Germinal center (tissue), 1 donor: ENCODE results near the gene LHX2.

Experiments
- DNase-seq: peaks from one replicate; pipeline ENCODE4 v3.0.0; 2012; ENCODE audit warnings: mixed read lengths, low spot score

The LHX2 gene

GRCh38 chr9:124000161-124000783 lies 11.3 kb upstream of the LHX2 start:
- DNase-seq: no peak

DNA sequence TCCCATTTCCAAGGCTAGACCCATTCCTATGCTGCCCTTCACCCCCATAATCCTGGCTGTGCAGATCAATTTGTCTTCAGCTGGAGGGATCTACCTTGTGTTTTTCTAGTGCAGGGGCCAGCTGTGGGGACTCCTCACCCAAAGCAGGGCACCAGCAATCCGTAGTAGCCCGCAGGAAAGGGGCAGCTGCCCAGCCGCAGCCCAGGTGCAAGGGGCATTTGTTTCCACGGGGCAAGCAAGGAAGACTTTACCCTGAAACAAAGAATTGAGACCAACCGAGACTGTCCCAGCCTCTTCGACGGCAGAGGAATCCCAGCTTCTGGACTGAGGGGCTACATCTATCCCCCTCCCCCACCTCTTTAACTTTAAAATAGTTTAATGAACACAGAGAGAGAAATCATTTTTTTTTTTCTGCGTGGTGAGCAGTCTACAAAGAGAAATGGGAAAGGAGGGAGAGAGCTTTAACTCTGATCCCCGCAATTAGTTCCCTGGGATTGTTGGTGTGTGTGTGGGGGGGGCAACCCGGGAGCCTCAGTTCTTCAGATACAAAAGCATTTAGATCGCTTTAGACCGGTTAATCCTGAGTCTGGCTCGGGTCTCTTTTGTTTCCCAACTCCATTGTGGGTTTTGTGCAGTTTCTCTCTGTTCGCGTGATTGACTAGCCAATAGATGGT lies 10.6 kb upstream of the LHX2 start:
- DNase-seq: no peak

- no peak for DNase-seq
These were observed 10.1 kb upstream of the LHX2 start for GRCh38 chr9:124001458-124001799.

DNA sequence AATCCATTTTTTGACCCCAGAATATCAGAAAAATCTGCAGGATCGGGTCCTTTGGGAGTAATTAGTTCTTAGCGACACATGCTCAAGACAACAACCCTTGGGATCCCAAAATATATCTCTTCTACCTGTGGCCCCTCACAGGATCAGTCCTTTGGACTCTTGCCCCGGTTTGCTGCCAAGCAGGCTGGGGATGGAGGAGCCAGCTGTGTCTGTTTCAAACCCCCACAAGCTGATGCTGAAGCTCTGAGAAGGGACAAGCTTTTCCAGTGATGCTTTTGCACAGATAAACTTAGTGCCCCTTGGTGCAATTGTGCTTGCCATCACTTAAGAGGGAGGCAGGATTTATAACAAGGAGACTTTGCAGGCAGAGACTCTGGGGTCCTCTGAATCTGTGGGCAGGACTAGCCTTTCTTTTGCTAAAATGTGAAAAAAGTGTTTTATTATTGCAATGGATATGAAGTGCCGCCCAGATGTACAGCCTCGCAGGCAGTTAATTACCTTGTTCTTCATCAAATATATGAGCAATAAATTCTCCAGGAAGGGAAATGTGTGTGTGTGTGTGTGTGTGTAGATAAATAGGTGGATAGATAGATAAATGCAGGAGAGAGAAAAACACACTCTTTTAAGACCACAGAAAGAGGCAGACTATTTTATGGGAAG lies 9.6 kb upstream of the LHX2 start:
- no peak for DNase-seq

DNA sequence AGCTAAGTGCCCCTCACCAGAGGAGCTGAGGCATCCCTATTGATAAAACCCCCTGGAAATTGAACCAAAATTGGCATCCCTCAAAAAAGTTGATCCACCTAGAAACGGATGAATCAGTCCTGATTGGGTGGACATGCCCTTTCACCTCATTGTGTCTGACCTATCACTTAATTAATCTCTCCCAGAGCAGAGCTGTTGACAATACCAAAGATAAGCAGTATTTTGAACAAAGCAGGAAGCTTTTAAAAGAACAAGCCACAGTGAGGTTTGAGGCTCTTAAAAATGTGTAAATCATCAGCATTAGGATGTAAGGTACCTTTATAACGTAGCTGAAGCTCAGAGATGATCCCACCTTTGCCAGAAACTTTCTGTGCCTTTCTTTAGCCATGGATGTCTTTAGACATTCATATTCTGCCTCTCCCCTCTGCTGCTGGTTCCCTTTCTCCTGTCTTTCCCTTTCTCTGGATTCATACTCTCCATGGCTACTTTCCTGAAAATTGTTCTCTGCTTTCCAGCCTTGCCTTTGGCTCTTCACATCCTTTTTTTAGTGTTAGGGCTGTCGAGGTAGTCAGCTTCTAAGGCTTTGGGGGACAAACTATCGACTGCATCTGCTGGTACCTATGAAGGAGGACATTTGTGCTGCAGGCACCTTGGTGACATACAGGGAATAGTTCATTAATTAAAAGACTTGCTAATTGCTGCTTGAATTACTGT lies 7.8 kb upstream of the LHX2 start:
- DNase-seq: no peak

DNA sequence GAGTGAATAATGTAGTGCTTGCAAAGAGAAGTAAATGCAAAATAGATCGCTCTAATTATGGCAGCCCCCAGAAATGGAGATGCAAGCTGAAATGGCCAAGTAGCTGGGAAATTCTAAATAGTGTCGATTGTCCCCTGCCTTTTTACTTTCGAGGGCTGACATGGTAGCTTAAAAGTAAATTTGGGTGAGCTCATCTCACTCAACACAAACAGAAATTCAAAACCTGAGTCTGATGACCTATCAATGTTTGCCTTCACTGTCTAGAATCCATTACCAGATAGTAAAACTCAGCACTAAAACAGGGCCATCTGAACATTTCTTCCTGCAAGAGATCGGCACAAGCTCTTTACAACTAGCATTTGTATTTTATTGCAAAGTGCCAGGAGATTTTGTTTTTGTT lies 7.0 kb upstream of the LHX2 start:
- DNase-seq: no peak

DNA sequence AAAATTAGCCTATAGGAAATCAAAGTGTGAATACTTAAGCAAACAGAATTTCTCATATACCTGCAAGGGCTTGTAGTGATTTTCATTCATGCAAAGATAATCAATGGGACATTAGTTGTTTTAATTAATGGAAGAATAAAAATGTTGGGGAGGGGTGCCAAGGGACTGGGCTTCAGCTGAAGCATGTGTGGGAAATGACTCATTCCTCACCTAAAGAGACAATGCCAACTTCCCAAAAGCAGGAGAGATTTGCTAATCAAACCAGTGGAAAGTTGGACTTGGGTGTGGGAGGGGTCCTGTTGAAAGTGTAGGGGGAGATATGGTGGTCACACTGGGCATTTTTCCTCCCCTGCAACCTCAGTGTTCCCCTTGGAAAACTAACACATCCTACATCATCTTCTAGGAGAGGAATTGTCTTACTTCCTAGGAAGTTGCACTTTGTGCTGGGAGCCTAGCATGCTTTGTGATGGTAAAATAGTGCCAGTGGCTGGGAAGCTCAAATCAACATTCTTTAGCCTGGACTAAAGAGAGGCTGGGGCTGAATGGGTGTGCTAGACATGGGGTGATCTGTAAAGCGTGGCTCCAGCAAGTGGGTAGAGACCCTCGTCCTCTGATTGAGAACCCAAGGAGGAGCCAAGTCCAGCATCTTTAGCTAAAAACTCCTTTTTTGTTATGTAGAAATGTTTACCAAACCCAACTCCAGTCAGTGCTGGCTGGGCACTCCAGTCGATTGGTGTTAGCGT lies 6.4 kb upstream of the LHX2 start:
- DNase-seq: no peak

DNA sequence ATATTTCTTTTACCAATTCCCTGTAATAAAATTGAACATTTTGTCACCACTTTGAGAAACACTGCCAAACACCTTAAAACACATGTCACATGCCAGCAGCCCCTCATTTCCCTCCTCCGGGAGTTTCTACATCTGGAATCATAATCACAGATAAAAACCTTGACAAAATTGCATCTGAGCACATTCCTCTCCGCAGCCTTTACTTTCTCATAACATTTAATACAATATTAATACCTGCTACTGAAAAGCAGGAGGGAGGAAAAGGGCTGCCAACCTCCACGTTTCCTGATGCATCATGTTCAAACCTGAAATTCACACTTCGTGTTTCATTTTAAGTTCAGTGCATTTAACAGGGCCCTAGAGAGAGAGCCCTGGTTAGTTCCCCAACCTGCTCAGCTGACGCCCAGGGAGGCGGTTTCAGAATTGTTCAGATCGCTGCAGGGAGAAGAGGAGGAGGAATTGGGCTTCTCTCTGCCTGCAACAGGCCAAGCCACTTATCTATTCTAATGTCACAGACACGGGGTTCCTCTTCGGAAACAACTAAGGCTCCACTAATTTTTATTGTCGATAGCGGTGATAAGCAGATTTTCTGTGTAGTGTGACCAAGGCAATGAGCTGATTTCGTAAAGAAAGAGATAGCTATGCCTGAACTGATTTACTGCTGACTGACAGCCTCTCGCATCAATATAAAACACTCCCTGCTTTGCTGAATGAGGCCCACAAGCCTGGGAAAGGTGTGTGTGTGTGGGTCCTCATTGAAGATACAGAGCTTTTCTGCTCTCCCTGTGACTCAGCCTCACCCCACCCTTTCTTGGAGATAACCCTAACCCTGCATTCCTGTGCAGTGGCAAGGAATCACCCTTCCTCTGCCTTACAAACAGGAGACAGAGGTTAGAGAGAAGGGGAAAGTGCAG lies 4.9 kb upstream of the LHX2 start:
- no peak for DNase-seq

- no peak for DNase-seq
These were observed 3.8 kb upstream of the LHX2 start for GRCh38 chr9:124007565-124008302.

GRCh38 chr9:124008303-124008693 lies 3.3 kb upstream of the LHX2 start:
- DNase-seq: no peak

DNA sequence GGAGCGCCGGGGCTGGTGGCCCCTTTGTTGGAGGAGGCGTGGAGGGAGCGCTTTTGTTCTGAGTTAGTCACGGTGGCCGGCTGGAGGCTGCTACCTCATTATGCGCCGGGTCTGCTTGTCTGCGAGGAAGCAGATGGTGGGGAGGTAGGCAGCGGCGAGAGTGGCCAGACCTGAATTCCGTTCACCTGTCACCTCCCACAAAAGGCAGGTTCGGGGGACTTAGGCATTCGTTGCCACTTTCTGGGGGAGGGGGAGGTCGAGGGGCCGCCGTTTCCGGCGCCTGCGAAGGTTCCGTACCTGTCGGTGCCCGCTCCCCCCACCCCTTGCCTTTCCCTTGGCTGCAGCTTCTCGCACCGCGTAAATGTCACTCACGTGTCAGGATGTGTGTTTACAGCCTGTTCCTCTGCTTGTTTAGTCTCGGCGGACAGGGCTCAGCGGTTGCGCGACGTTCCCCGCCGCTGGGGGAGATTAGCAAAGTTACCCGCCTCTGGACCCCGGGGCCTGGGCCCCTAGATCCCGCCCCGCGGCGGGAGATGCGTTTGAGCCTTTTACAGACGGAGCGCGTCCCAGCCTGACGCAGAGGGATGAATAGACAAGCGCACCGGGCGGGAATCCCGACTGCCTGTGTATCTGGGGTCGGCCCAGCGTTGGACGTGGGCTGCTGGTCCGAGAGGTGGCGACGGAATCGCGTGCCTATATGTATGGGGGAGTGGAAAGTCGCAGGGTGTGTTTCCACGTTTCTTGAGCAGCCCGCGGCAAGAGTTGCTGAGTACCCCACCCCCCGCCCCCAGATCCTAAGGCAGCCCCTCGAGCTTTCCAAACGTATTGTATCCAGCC lies 2.7 kb upstream of the LHX2 start:
- no peak for DNase-seq

GRCh38 chr9:124009531-124010217 lies 1.9 kb upstream of the LHX2 start:
- DNase-seq: no peak

DNA sequence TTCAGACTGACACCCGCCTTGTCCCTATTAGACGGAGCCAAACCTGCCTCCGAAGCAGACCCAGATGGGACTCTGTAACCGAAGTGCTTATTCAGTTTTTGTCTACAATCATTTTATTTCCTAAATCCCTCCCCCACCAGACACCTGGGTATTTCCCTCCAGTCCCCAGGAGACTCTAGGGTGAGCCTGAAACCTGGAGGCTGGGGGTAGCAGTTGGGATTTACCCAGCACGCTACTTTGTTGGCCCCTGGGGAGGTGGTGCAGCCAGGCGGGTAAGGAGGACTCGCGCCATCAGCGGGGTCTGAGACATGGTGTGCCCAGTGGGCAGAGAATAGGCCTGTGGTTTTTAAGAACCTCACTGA lies 1.3 kb upstream of the LHX2 start:
- DNase-seq: no peak

DNA sequence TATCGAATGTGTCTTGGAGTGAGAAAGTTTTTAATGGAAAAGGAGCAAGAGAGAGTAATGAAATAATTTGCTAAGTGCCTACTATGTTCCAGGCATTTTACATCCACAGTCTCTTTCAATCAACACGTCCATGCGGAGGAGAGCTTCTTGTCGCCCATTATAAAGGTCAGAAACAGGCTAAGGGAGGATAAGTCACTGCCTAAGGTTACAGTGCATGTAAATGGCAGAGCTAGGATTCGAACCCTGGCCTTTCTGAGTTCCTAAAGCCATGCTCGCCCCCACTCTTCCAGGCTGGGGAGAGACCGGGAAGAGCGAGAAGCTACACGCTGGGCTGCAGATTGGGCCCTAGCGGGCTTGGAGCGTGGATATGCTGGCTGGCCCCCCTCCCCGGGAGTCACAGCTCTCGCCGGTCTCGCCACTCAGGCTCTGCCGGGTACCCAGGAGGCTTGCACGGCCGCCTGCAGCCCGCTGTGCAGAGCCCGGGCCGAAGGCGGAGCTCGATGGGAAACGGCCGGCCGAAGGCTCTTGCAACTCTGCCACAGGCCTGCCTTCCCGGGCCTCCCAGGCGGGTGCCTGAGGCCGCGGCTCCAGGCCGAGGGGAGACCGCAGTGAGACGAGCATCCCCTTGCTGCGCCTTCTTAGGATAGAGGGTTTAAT lies 775 bp upstream of the LHX2 start:
- DNase-seq: no peak

DNA sequence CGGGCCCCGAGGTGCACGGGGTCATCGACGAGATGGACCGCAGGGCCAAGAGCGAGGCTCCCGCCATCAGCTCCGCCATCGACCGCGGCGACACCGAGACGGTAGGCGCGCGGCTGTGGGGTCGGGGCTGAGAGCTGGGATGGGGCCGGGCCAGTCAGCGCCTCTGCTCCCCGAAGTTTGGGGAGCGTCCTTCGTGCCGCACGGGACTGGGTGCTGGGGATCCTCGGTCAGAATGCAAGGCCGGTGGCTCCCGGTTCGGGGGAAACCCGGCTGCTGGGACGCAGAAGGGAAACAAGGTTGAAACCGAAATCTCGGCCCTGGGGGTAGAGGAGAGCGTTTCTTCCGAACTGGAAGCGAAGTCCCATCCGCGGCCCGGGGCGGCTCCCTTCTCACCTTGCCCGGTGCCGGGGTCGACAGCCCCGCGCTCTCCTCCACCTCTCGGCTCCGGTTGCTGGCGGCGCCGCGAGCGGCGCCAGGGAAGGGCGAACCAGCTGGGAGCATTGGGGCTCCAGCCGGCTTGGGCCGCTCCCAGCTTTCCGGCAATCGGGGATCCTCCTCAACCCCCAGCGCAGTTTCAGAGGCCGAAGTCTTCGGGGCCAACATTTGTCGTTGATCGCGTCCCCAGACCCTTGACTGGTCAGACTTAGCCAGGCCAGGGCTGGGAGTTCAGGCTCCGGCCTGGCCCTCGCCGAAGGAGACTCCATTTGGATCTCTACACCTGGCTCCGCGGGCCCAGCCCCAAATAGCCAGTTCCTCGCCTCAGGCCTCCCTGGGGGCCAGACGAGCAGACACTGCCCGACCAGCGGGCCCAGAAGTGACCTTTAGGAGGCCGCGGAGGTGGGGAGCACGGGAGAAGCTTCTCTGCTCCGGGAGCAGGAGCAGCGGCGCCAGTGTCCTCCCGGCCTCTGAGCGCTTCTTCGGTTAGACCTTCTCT lies 1.1 kb downstream of the LHX2 start:
- no peak for DNase-seq

- DNase-seq: no peak
These were observed 2.0 kb downstream of the LHX2 start for GRCh38 chr9:124013309-124014210.
